ENCODE results near the gene PLEKHG4. TPM values are rescaled to one million over a fixed set of nuclear protein-coding genes. Genes with fewer than 3 reads are reported as not detected.

PLEKHG4 gene
- total RNA-seq, 1 experiment from 2014 or later = 78.0 TPM

DNA sequence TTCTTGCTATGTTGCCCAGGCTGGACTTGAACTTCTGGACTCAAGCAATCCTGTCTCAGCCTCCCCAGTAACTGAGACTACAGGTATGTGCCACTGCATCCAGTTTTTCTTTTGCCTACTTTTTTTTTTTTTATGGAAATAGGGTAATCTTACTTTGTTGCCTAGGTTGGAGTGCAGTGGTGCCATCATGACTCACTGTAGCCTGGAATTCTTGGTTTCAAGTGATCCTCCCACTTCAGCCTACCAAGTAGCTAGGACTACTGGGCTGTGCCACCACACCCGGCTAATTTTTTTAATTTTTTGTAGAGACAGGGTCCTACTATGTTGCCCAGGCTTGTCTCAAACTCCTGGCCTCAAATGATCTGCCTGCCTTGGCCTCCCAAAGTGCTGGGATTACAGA is 57.3 kb downstream of the PLEKHG4 start:
- DNase-seq = no peak

More for the DNA sequence above, 57.3 kb downstream of the PLEKHG4 start:
- Histone ChIP-seq H3K36me3 (no peaks in the 10 kb centered on the region), H3K27me3 (no peaks in the 10 kb centered on the region), H3K9me3 (no peaks in the 10 kb centered on the region), H3K4me3 (no peak overlapping the region)

Other genes starting within 250 kb of the PLEKHG4 start
- gene PHAF1, start 169.6 kb upstream of the PLEKHG4 start, total RNA-seq (2014; rRNA removed; shearing (Covaris generic); ENCODE audit: low replicate concordance) = 5.6 and 18.9 TPM in 2 replicates
- gene B3GNT9, start 128.5 kb upstream of the PLEKHG4 start, total RNA-seq (2014; rRNA removed; shearing (Covaris generic); ENCODE audit: low replicate concordance) = 5.2 and 10.0 TPM in 2 replicates
- 11.4 and 14.4 TPM in 2 replicates for gene TRADD, start 119.6 kb upstream of the PLEKHG4 start, total RNA-seq (2014; rRNA removed; shearing (Covaris generic); ENCODE audit: low replicate concordance)
- 2.5 and 7.0 TPM in 2 replicates for gene FBXL8, start 119.6 kb upstream of the PLEKHG4 start, total RNA-seq (2014; rRNA removed; shearing (Covaris generic); ENCODE audit: low replicate concordance)
- gene HSF4, start 114.8 kb upstream of the PLEKHG4 start, total RNA-seq (2014; rRNA removed; shearing (Covaris generic); ENCODE audit: low replicate concordance) = 3.9 TPM in 1 of 2 replicates, not detected in the other
- 9.9 and 16.5 TPM in 2 replicates for gene NOL3, start 109.0 kb upstream of the PLEKHG4 start, total RNA-seq (2014; rRNA removed; shearing (Covaris generic); ENCODE audit: low replicate concordance)
- 5.7 and 8.5 TPM in 2 replicates for gene MATCAP1, start 95.6 kb upstream of the PLEKHG4 start, total RNA-seq (2014; rRNA removed; shearing (Covaris generic); ENCODE audit: low replicate concordance)
- gene EXOC3L1, start 89.4 kb upstream of the PLEKHG4 start, total RNA-seq (2014; rRNA removed; shearing (Covaris generic); ENCODE audit: low replicate concordance) = not detected in 2 replicates
- gene E2F4, start 87.4 kb upstream of the PLEKHG4 start, total RNA-seq (2014; rRNA removed; shearing (Covaris generic); ENCODE audit: low replicate concordance) = 72.5 and 81.0 TPM in 2 replicates
- gene ELMO3, start 80.4 kb upstream of the PLEKHG4 start, total RNA-seq (2014; rRNA removed; shearing (Covaris generic); ENCODE audit: low replicate concordance) = 1.9 TPM in 1 of 2 replicates, not detected in the other
- gene TMEM208, start 52.4 kb upstream of the PLEKHG4 start, total RNA-seq (2014; rRNA removed; shearing (Covaris generic); ENCODE audit: low replicate concordance) = 27.1 and 33.2 TPM in 2 replicates
- 7.7 and 8.9 TPM in 2 replicates for gene FHOD1, start 32.1 kb upstream of the PLEKHG4 start, total RNA-seq (2014; rRNA removed; shearing (Covaris generic); ENCODE audit: low replicate concordance)
- 0.03 TPM in 1 of 2 replicates, not detected in the other for gene SLC9A5, start 30.6 kb upstream of the PLEKHG4 start, total RNA-seq (2014; rRNA removed; shearing (Covaris generic); ENCODE audit: low replicate concordance)
- gene KCTD19, start 47.2 kb downstream of the PLEKHG4 start, total RNA-seq (2014; rRNA removed; shearing (Covaris generic); ENCODE audit: low replicate concordance) = not detected in 2 replicates
- 0.33 and 0.39 TPM in 2 replicates for gene LRRC36, start 47.3 kb downstream of the PLEKHG4 start, total RNA-seq (2014; rRNA removed; shearing (Covaris generic); ENCODE audit: low replicate concordance)
- not detected in 2 replicates for gene TPPP3, start 114.0 kb downstream of the PLEKHG4 start, total RNA-seq (2014; rRNA removed; shearing (Covaris generic); ENCODE audit: low replicate concordance)
- 2.3 TPM in 1 of 2 replicates, not detected in the other for gene ZDHHC1, start 136.9 kb downstream of the PLEKHG4 start, total RNA-seq (2014; rRNA removed; shearing (Covaris generic); ENCODE audit: low replicate concordance)
- gene HSD11B2, start 151.6 kb downstream of the PLEKHG4 start, total RNA-seq (2014; rRNA removed; shearing (Covaris generic); ENCODE audit: low replicate concordance) = not detected in 2 replicates
- gene ATP6V0D1, start 201.6 kb downstream of the PLEKHG4 start, total RNA-seq (2014; rRNA removed; shearing (Covaris generic); ENCODE audit: low replicate concordance) = 30.8 and 42.3 TPM in 2 replicates
- gene AGRP, start 204.0 kb downstream of the PLEKHG4 start, total RNA-seq (2014; rRNA removed; shearing (Covaris generic); ENCODE audit: low replicate concordance) = not detected in 2 replicates
- 3.1 and 5.0 TPM in 2 replicates for gene RIPOR1, start 249.3 kb downstream of the PLEKHG4 start, total RNA-seq (2014; rRNA removed; shearing (Covaris generic); ENCODE audit: low replicate concordance)